GM19035 (cell line): ENCODE measurements around the gene ADAD1.
"Not testable (repeated sequence)": the region's sequence is repeated elsewhere in the genome, so short reads cannot be mapped to it uniquely, and the experiment has no call there.

ENCODE experiments used
- ATAC-seq: cut with Tn5 transposase; IDR thresholded peaks from one replicate; pipeline ENCODE4 v1.9.1; 2021; ENCODE audit not compliant: unreplicated experiment

ADAD1 gene

DNA sequence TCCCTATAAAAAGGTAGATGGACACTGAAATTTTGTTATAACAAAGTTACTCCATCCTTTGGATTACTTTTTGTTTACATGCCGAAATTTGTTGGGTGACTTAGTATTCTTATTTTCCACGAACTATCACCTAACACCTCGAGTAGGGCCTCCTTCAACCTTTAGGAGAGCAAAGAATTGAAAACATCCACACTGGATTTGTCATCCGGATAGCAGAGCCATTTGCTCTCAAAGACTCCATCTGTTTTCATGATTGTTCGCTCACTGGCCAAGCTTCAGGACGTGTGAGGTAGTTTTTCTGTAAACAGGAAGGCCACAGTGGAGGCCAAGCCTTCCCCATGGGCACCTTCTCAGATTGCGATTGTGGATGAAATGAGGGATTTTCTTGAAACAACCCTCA is at the start of gene ADAD1:
ADAD1 (plus strand) TSS at position 301 of the 400 bp plus-strand sequence. CDS start 1,059 bp downstream, outside the sequence.
- no peak for ATAC-seq

GRCh38 chr4:122329876-122330565 is 48.8 kb upstream of the ADAD1 start:
- ATAC-seq = no peak

DNA sequence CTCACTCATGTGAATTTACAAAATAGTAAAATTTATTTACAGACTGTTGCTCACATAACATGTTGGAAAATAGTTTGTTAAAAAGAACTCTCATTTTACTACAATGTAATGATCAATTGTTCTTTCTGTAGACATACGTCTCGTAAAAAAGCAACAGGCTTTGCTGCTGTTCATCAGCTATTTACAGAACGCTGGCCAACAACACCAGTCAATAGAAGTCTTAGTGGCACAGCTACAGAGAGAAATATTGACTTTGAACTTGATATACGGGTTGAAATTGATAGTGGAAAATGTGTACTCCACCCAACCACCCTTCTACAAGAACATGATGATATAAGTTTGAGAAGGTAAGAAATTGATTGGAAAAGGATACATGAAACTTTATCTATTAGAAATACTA is 47.6 kb upstream of the ADAD1 start:
- ATAC-seq = no peak

- ATAC-seq = no peak
Measured at GRCh38 chr4:122334828-122335227, 44.0 kb upstream of the ADAD1 start.

GRCh38 chr4:122341886-122342285 is 36.9 kb upstream of the ADAD1 start:
- no peak for ATAC-seq

DNA sequence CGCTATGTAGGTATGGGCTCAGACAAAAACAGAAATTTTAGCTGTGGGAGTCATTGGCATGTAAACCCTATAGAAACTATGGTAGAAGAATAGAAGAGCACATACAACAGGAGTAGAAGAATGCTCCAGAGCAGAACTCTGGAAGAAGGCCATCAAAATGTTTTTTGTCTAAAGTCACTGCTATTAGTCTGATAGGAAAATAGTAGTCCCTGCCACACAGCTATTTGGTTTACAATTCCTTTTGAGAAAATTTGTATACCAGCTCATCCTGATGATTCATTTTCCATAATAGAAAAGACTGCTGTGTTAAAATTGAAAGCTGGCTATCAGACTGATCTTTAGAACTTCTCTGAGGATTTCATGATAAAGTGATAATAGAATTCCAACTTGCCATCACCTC is 32.8 kb upstream of the ADAD1 start:
- ATAC-seq = no peak

- ATAC-seq = no peak
Measured at GRCh38 chr4:122346503-122346902, 32.3 kb upstream of the ADAD1 start.

GRCh38 chr4:122356317-122356808 is 22.4 kb upstream of the ADAD1 start:
- ATAC-seq = no peak

DNA sequence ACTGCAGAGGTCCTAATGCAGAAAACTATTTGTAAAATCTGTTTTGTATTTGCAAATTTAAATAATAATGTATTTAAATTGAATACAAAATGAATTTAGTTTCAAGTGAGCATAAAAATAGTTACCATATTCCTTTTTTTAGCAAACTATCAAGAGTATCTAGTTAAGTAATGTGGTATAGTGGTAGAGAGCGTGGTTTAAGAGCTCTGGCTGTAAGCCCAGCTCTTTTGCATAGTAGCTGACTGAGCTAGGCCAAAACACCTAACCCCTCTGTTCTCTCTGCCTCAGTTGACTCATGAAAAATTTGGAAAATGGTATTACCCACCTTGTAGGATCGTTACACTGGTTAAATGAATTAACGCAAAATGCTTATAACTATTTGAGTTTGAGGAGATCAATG is 18.1 kb upstream of the ADAD1 start:
- no peak for ATAC-seq

DNA sequence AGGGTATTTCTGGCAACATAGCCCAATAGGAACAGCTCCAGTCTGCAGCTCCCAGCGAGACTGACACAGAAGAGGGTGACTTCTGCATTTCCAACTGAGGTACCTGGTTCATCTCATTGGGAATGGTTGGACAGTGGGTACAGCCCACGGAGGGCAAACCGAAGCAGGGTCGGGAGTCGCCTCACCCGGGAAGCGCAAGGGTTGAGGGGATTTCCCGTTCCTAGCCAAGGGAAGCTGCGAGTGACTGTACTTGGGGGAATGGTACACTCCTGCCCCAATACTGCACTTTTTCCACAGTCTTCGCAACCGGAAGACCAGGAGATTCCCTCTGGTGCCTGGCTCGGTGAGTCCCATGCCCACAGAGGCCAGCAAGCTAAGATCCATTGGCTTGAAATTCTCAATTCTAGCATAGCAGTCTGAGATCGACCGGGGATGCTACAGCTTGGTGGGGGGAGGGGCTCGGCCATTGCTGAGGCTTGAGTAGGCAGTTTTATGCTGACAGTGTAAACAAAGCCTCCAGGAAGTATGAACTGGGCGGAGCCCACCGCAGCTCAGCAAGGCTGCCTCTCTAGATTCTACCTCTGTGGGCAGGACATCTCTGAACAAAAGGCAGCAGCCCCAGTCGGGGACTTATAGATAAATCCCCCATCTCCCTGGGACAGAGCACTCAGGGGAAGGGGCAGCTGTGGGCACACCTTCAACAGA is 14.0 kb upstream of the ADAD1 start:
- no peak for ATAC-seq

DNA sequence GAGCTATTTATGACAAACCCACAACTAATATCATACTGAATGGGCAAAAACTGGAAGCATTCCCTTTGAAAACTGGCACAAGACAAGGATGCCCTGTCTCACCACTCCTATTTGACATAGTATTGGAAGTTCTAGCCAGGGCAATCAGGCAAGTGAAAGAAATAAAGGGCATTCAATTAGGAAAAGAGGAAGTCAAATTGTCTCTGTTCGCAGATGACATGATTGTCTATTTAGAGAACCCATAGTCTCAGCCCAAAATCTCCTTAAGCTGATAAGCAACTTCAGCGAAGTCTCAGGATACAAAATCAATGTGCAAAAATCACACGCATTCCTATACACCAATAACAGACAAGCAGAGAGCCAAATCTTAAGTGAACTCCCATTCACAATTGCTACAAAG is 10.0 kb upstream of the ADAD1 start:
- ATAC-seq = not testable (repeated sequence)

GRCh38 chr4:122377352-122377751 is 1.5 kb upstream of the ADAD1 start:
- ATAC-seq = no peak

DNA sequence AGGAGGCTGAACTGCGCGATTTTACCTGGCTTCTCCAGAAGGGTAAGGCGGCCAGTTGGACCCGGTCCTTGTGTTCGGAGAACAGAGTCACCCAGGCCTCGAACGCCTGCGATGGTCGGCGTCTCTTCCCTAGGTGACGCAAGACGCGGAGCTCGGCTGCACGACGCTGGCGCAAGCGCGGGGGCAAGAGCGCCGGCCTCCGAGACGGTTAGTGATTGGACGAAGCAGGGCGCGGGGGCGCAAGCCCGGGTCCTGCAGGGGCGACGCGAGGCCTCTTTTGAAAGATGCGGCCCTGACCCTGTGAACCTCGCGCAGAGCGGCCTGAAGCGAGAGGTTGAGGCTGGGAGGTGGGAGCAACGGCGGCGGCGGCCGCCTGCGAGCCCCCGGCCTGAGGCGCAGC is 428 bp downstream of the ADAD1 start:
- no peak for ATAC-seq

GRCh38 chr4:122383341-122383740 is 4.5 kb downstream of the ADAD1 start:
- no peak for ATAC-seq

DNA sequence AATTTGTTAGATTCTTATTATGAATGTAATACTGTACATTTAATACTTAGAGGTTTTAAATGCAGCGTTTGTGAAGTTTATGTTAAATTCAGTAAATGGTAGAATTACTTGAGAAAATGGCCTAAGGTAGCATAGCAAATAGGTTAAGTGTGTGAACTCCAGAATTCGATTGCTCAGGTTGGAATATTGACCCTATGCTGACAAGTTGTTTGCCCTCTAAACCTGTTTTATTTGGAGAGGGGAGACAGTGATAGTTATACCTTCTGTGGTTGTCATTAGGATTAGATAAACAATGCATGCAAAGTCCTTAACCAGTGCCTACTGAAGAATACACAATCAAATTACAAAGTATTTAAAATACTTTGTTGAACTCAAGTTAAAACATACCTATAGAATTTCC is 5.4 kb downstream of the ADAD1 start:
- no peak for ATAC-seq

- ATAC-seq = no peak
Measured at GRCh38 chr4:122393276-122393675, 14.5 kb downstream of the ADAD1 start.

DNA sequence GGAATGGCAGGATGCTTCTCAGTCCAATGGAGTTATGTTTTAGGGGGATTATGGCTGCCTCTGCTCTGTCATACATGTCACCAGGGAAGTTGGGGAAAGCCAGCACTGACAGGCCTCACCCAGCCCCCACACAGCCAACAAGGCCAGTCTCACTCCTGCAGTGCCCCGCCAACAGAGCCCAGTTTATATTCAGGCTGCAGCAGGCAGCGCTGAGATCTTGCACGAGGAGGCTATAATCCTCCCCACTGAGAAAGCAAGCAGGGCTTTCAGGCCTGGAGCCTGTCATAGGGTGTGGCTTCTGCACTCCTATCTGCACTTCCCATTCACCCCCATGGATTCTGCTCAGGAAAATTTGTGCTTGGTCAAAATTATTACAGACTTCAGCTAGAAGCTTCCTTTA is 25.1 kb downstream of the ADAD1 start:
- no peak for ATAC-seq

DNA sequence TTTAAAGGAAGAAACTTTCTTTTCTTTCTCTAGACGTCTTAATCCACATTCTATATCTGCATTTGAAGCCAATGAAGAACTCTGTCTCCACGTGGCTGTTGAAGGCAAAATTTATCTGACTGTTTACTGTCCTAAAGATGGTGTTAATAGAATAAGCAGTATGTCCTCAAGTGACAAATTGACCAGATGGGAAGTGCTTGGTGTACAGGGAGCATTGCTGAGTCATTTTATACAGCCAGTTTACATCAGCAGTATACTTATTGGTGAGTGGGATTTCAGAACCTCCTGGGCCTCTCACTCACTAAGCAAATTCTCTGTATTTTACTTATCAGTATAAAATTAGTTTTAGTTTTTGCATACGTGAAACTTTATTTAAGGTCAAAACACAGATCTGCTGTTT is 33.7 kb downstream of the ADAD1 start:
- ATAC-seq = peak; percentile 82

GRCh38 chr4:122423246-122423645 is 44.4 kb downstream of the ADAD1 start:
- ATAC-seq = no peak

- no peak for ATAC-seq
Measured at GRCh38 chr4:122431351-122431750, 52.5 kb downstream of the ADAD1 start.

GRCh38 chr4:122434285-122434684 is 55.5 kb downstream of the ADAD1 start:
- ATAC-seq = no peak

GRCh38 chr4:122450847-122451246 is 72.0 kb downstream of the ADAD1 start:
- ATAC-seq = no peak
